Epithelial cell of prostate (primary cell): ENCODE results near the gene NRF1.
"Not testable (repeated sequence)": the region's sequence is repeated elsewhere in the genome, so short reads cannot be mapped to it uniquely, and the experiment has no call there.

ENCODE experiments used
- DNase-seq: peaks from one replicate; pipeline ENCODE4 v3.0.0-alpha.2; 2011; ENCODE audit warnings: low read depth, low spot score
- H3K27ac ChIP-seq: fragments of 450-650 bp; 2 replicates; pipeline ENCODE4 v1.5.1; 2017; ENCODE audit warnings: mild to moderate bottlenecking

NRF1 gene

DNA sequence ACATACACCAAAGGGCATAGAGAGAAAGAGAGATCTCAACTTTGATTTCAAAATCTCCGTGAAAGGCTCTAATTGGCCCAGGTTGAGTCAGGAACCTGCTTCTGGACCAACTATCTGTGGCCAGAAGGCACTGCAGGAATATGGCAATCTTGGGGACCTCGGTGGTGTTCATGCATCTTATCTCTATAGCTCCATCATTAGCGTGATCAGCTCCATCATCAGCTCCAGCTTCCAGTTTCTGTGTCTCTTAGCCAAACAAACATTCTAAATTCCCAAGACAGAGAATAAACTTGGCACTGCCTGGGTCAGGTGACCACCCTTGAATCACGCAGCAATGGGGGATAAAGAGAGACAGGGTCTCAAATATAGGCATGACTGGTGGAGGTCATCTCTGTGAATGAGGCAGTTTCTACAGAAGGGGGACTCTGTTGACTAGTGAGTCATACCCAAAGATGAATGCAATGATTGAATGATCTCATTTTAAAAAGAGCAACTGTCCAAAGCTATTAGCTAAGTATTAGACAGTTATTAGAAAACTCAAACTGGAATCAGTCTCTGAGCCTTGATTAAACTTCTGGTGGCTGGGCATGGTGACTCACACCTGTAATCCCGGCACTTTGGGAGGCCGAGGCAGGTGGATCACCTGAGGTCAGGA lies 5.4 kb upstream of the NRF1 start:
- H3K27ac ChIP-seq, result no peak overlapping the region

DNA sequence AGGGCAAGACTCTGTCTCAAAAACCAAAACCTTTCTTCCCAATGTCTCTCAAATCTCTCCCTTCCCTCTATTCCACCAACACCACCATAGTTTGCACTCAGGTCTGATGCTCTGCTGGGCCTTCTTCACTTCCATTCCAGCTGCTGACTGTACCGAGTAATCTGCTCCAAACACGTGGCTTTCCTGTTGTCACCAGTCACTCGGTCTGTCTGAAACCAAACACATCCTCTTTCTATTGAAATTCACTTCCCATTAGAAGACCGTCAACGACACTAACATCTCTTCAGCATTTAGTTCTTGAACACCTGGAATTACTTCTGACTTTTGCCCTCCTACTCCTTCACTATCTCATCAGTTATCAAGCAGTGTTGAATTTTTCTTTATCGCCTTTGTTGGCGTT lies 4.7 kb upstream of the NRF1 start:
- DNase-seq, result no peak
- H3K27ac ChIP-seq, result no peak overlapping the region

More for the DNA sequence above, 5.4 kb upstream of the NRF1 start:
- no peak for DNase-seq

DNA sequence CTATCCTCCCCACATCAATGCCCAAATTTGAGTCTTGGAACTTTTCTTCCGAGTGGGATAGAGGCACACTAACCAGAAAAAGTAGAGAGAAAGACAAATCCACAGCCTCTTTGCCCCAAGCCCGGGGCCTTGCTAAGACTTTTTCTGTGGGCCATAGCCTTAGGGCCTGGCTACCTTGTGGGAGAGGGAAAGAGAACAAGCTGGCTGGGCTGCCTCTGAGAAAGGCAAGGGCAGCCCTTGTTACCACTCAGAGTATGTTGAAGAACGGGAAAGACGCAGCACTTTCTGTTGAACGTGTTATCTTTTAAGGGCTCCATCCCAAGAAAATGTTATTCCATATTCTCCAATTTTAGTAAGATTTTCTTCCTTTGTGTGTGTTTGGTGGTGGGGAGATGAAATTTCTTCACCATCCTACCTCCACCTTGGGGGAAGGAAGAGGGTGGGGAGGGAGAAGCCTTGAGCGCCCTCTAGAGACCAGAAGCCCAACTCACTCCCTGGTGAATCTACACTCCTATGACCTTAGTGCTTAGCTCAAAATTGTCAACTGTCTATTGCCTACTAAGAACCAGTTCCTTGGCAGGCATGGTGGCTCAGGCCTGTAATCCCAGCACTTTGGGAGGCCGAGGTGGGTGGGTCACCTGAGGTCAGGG lies 3.9 kb upstream of the NRF1 start:
- no peak for DNase-seq
- no peak overlapping the region for H3K27ac ChIP-seq

DNA sequence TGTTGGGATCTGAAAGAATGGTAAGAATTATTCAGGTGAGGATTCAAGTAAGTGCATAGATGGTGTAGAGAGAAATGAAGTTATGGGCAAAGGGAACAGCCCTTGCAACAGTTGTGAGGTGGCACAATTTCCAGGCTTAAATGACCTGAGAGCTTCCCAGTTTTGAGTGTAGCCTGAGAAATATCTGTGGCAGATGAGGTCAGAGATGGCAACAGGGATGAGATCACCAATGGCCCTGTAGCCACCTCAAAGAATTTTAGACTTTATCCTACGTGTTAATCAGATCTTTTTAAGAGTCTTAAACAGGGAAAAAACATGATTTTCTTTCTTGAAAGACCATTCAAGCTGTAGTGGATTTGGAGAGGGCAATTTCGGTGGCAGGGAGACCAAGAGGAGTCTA lies 1.9 kb upstream of the NRF1 start:
- DNase-seq, result no peak
- H3K27ac ChIP-seq, result no peak overlapping the region

DNA sequence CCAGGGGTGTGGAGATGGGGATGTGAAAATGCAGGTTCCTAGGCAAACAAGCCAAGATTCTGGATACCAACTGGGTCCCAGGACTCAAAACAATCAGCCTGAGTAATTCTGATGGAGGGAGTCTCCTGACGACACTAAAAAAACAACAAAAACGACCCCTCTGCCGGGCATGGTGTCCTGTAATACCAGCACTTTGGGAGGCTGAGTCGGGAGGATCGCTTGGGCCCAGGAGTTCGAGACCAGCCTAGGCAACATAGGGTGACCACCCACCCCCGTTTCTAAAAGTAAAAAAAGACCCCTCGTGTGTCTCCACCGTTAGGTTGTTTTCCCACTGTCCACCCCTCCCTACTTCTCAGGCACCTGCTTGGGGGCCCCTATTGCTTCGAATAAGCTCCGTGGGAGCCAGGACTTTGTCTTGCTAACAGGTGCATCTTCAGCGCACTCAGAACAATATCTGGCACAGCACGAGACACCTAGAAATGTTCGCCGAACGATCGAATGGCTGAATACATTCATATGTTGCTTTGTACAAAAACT lies 743 bp upstream of the NRF1 start:
- peak overlapping the region; percentile 88 for H3K27ac ChIP-seq
- no peak for DNase-seq

DNA sequence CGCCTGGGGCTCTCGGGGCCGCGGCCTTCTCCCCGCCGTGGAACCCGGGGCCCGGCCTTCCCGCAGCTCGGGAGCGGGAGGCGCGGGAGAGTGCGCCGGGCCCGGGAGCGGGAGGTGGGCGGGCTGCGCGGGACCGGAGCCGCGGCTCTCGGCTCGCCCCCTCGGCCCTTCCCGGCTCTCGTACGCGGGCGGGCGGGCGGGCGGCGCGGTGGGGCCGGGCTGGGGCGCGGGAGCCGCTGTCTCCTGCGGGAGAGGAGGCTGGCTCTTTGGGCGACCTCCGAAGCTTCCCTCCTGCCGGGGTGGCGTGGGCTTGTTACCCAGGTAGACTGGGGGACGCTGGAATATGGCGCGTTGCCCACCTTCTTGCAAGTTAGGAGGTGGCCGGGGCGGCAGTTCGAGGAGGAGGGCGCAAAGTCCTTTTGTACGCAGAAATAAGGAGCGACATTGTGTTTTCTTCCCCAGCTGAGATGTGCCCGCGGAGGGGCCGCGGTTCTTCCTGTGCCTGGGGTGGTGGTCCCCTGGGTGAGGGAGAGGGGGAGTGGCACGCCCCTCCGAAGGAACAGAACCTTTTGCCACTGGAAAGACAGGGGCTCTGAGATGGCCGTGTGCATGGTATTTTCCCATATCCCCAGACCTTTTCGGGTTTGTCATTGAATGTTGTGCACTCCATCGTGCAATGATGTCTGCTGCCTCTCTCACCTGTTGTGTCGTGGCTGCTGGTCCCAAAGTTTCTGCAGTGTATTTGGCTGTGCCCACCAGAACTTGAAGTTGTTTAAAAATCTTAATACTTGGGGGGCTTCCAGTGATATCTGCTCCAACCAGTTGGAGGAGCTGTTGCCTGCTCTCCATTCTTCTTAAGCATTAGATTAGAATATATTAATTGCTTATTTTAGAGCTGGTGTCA lies 844 bp downstream of the NRF1 start:
- H3K27ac ChIP-seq, result peak overlapping the region; percentile 88
- DNase-seq, result no peak

DNA sequence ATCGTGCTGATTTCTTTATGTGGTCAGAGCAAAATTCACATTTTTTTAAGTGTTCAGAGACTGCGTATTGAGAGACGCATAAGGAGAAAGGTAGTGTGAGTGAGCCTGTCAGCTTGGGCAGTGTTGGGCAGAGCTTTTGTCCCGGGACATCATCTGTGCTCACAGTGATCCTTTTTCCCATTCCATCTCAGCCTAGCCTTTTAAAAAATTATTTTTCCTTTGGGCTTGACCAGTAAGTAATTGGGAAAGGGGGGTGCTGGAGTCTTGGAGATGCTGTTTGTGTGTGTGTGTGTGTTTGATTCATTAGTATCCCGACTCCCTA lies 1.5 kb downstream of the NRF1 start:
- no peak for DNase-seq
- H3K27ac ChIP-seq, result no peak overlapping the region

DNA sequence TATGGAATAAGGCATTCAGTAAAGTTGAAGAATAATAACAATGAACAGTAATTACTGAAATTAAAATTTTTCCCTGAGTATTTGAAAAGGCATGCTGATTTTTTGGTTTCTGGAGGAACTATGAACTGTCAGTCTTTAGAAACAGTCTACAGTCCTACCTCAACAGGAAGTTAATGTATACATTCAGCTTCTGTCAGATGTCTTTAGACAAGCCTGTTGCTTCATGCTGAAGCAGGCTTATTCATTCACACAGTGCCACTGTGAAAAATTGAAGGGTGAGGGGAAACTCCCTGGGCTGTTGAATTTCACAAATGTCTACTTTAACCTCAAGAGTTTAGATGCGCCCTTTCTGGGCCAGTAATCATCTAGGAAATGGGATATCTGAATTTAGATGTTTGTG lies 3.5 kb downstream of the NRF1 start:
- peak overlapping the region; percentile 37 for H3K27ac ChIP-seq
- peak; percentile 40 for DNase-seq

DNA sequence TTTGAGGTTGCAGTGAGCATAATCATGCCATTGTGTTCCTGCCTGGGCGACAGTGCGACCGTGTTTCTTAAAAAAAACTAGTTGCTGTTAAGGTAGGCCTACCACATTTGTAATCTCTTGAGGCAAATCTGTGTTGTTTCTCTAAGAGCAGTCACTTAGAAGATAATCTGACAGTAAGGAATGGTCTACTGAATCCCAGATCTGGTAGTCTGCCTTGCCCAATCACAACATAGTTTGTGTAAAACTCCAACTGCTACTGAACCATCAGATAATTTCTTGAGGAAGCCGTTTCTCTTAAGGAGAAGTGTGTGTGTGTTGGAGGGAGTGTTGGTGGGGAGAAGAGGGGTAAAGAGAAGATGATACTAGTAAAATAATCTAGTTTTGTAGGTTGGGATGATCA lies 5.0 kb downstream of the NRF1 start:
- H3K27ac ChIP-seq, result no peak overlapping the region
- no peak for DNase-seq

DNA sequence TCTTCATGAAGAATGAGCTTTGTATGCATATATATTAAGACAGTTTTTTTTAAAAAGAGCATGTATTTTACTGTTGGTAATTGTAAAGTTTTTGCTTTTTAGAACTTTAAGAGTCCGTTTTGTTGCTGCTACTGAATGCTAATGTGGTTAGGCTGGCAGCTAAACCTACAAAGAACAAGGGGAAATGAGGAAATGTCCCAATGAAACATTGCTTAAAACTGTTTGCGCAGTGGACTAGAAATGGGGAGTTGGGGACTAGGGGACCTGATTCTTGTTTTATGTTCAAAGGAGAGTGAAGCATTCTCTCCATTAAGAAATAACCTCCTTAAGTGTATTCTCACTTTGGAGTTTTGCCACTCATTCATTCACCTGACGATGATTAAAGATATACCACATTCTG lies 5.7 kb downstream of the NRF1 start:
- DNase-seq, result no peak
- H3K27ac ChIP-seq, result no peak overlapping the region

DNA sequence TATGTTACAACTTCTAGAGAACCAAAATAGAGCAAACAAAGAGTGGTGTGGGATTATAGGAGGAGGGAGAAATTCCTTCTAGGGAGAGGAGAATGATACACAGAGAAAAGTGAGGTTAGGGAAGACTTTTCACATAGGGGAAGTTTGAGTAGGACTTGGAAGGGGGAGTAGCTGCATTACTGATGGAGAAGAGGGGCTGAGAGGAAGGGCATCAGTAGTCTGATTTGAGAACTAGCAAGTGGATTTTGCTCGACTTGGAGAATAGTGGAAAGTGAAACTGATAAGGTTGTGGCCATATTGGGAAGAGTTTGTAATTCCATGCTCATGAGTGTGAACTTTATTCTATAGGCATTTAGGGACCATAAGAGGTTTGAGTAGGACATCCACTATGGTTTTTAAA lies 6.1 kb downstream of the NRF1 start:
- DNase-seq, result no peak
- H3K27ac ChIP-seq, result no peak overlapping the region

DNA sequence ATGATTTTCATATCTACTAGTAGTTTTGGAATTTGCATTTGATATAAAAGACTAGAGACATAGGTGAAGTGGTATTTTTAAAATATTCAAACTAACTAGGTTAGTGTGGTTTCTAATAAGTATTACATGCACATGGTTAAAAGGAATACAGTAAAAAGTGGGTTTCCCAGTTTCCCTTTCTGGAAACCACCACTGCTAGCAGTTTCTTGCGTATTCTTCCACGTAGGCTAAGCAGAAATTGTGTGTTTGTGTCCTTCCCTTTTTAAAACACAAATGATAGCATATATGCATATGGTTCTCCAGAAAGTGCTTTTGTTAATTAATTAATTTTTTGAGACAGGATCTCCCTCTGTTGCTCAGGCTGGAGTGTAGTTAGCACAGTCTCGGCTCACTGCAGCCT lies 15.4 kb downstream of the NRF1 start:
- DNase-seq, result no peak
- H3K27ac ChIP-seq, result no peak overlapping the region

DNA sequence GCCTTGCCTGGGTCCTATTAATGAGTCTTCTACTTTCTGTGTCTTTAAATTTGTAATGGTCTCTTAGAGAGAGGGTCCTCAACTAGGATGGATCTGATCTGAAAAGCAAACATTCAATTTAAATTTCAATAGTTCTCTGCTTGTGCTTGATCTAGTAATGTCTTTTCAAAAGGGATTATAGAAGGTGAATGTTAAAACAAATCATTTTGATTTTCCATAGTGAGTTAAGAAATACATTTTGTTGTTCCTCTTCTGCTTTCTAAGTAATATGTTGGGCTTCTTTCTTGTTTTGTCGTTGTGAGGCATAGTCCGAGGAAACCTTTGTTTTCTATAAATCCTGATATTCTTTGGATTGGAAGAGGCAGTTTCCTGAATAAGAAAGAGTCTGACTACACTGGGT lies 18.8 kb downstream of the NRF1 start:
- H3K27ac ChIP-seq, result no peak overlapping the region
- DNase-seq, result no peak

DNA sequence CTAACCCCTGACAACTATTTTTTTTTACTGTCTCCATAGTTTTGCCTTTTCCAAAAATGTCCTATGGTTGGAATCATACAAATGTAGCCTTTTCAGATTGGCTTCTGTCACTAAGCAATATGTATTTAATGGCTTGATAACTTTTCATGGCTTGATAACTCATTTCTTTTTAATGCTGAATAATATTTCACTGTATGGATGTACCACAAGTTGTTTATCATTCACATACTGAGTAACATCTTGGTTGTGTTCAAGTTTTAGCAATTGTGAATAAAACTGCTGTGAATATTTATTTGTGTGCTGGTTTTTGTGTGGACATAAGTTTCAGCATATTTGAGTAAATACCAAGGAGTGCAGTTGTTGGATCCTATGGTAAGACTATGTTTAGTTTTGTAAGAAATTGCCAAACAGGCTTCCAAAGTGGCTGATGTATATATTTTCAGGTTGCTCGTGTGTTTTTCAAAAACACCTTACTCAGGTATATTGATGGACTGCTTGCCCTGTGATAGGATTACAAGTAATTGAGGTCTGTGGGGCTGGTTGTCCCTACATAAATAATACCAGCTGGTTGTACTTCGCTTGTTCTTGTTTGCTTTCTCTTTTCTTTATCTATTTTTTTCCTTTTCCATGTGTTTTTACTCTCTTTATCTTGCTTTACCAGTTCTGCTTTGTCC lies 23.0 kb downstream of the NRF1 start:
- DNase-seq, result no peak
- no peak overlapping the region for H3K27ac ChIP-seq

DNA sequence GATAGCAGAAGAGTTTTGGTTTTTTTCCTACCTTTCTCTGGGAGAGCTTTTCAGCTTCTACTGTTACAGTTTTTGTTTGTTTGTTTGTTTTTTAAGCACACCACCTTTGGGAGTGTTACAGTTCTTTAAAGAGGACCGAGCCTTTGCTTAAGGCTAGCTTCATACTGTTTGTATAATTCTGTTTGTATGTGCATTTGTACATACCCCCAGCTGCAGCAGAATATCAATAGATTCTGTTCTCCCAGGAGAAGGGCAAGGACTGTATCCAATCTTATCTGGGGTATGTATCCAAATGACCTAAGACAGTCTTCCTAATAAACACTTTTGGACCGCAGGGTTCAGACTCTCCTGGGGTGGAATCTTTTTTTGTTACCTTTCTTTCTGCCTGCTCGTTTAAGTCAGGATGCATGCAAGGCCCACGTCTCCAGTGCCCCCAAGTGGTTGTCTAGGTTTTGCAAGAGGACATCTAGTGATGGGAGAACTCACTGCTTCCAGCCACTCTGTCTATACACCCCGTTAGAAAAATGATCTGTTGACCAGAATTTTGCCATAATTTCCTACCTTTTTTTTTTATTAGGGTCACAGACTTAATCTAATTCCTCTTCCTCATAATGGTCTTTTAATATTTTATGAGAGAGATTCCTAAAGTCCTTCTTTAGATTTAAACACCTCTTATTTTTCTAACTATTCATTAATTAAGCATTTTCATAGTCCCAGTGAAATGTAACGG lies 23.9 kb downstream of the NRF1 start:
- DNase-seq, result peak; percentile 14
- H3K27ac ChIP-seq, result no peak overlapping the region

DNA sequence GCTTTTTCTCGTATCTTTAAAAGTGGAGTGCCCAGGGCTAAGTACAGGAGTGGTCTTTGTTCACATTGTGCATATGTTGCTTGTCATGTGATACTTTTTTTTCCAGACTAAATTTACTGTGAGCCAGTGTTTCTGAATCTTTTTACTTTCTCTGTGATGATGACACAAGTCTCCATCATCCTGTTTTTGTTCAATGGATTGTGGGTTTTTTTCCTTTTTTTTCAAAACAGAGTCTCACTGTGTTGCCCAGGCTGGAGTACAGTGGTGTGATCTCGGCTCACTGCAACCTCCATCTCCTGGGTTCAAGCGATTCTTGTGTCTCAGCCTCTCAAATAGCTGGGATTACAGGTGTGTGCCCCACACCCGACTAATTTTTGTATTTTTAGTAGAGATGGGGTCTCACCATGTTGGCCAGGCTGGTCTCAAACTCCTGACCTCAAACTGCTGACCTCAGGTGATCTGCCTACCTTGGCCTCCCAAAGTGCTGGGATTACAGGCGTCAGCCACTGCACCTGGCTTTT lies 24.6 kb downstream of the NRF1 start:
- H3K27ac ChIP-seq, DNase-seq: not testable (repeated sequence)

DNA sequence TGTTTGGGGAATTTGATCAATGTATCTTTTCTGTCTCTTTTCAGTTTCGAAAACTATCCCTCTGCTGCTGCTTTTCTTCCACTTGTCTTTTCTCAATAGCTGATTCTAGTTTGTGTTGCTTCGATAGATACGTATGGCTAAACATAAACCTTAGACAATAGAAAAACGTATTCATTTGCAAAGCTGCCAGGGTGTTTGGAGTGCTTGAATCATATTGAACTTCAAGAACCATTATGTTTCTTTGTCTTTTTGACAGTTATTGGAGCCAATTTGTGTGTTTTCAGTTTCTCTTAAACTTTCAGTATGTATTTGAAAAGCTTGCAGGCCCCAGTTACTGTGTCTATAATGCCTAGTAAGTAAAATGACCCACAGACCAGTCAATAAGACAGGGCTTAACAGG lies 25.1 kb downstream of the NRF1 start:
- no peak overlapping the region for H3K27ac ChIP-seq
- DNase-seq, result no peak

DNA sequence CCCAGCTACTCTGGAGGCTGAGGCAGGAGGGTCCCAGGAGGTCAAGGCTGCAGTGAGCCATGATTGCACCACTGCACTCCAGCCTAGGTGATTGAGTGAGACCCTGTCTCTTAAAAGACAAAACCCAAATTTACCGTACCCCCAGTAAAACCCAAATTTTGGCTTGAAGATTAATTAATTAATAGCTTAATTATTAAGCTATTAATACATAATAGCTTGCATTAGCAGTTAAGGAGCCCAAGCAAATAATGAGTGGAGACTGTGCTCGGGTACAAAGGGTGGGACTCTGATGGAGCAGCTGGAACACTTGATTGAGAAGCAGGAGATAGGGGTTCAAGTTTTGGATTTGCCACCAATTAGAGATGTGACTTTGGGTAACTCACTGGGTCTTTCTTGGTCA lies 28.9 kb downstream of the NRF1 start:
- H3K27ac ChIP-seq, result no peak overlapping the region
- no peak for DNase-seq

DNA sequence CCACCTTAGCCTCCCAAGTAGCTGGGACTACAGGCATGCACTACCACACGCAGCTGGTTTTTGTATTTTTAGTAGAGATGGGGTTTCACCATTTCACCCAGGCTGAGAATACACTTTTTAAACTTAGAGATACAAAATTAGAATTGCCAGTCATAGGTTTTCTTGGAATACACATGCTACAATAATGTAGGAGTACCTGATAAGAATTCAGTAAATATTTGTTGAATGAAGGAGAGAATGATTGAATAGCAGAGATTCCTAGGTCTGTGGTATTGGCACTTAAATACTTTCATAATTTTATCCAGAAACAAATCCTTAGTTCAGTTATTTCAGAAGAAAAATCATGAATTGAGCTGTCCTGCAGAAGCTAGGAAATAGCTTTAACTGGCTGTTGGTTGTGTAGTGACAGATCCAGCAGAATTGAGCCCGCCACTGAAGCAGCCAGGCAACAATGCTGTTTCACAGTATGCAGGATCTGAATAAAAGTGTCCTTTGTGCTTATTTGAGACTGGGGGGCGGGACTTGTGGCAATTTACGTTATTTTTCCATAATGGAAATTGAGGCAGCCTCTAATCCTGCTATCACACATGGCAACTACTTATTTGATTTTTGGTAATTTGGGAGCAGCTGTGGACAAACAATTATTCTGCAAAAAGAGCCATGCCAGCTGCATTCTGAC lies 31.5 kb downstream of the NRF1 start:
- DNase-seq, result no peak
- no peak overlapping the region for H3K27ac ChIP-seq
